Smooth muscle cell (in vitro differentiated cells): ENCODE data around the gene ASXL2. TPM values are rescaled to one million over a fixed set of nuclear protein-coding genes. Genes with fewer than 3 reads are reported as not detected.

ENCODE experiments used
- DNase-seq: peaks from one replicate; lab custom pipeline; 2025; ENCODE audit not compliant: unreplicated experiment; lab: John Stamatoyannopoulos, UW
- H2AFZ ChIP-seq: fragments of 200-600 bp; sonication (generic); 2 replicates; pipeline ENCODE4 v1.6.0; 2016; ENCODE audit warnings: antibody characterized with exemption, low read depth, mild to moderate bottlenecking
- H3F3A ChIP-seq: fragments of 200-600 bp; sonication (generic); 2 replicates; pipeline ENCODE4 v1.6.0; 2017; ENCODE audit warnings: antibody characterized with exemption, low read depth
- H3K27ac ChIP-seq: fragments of 200-600 bp; sonication (generic); 2 replicates; pipeline ENCODE4 v1.5.1; 2016; ENCODE audit warnings: low read depth, mild to moderate bottlenecking
- H3K27me3 ChIP-seq: fragments of 200-600 bp; sonication (generic); 2 replicates; pipeline ENCODE4 v1.6.1; 2016; ENCODE audit warnings: low read depth, mild to moderate bottlenecking
- H3K36me3 ChIP-seq: fragments of 200-600 bp; sonication (generic); 2 replicates; pipeline ENCODE4 v1.5.1; 2016; ENCODE audit warnings: low read depth
- H3K4me1 ChIP-seq: fragments of 200-600 bp; sonication (generic); 2 replicates; pipeline ENCODE4 v1.5.1; 2016; ENCODE audit warnings: low read depth
- H3K4me2 ChIP-seq: fragments of 200-600 bp; sonication (generic); 2 replicates; pipeline ENCODE4 v1.6.0; 2016; ENCODE audit warnings: mild to moderate bottlenecking
- H3K4me3 ChIP-seq: fragments of 200-600 bp; sonication (generic); 2 replicates; pipeline ENCODE4 v1.5.1; 2016; ENCODE audit warnings: mild to moderate bottlenecking
- H3K79me2 ChIP-seq: fragments of 200-600 bp; sonication (generic); 2 replicates; pipeline ENCODE4 v1.6.0; 2016; ENCODE audit warnings: low read depth, mild to moderate bottlenecking
- H3K9ac ChIP-seq: fragments of 200-600 bp; sonication (generic); 2 replicates; pipeline ENCODE4 v1.6.0; 2016; ENCODE audit warnings: low read depth
- H3K9me3 ChIP-seq: fragments of 200-600 bp; sonication (generic); replicated peaks from 2 replicates; pipeline ENCODE4 v1.5.1; 2016; ENCODE audit warnings: low read depth
- H4K20me1 ChIP-seq: fragments of 200-600 bp; sonication (generic); 2 replicates; pipeline ENCODE4 v1.6.0; 2016; ENCODE audit warnings: low read depth
- CTCF ChIP-seq: fragments of 200-600 bp; sonication (generic); IDR thresholded peaks from 2 replicates; pipeline ENCODE4 v1.5.1; 2017; ENCODE audit warnings: borderline replicate concordance, mild to moderate bottlenecking, antibody characterized with exemption; ENCODE audit not compliant: insufficient read depth, poor library complexity, severe bottlenecking
- WGBS: methylation state at CpG from one replicate; pipeline ENCODE4 v1.1.7; 2016; ENCODE audit warnings: low lambda C conversion rate; 5-methylcytosine and 5-hydroxymethylcytosine counted together
- polyA plus RNA-seq: library from polyadenylated mRNA; unstranded; fragments of >200 nt; fragmentation: Nextera tagmentation; extraction: Ambion mirVana; gene quantifications from 2 replicates; pipeline ENCODE4 v1.2.1, GENCODE V29; 2016
- total RNA-seq: library from RNA; depleted of rRNA; stranded (reverse); fragments of >200 nt; gene quantifications from 2 replicates; pipeline ENCODE4 v1.2.3, GENCODE V29; 2014

ASXL2 gene
- total and polyA plus RNA-seq, 2 experiments from 2014 or later, result 4.1 to 13.2 TPM

- Histone ChIP-seq H3K36me3 (no peaks in the 10 kb centered on the region), H2AFZ (no peak overlapping the region), H3K4me2 (no peak overlapping the region), H3F3A (no peaks in the 10 kb centered on the region), H3K9me3 (no peaks in the 10 kb centered on the region), H3K27ac (peak overlapping the region; percentile 28), H3K4me3 (no peak overlapping the region), H3K79me2 (peaks cover 39% of the 10 kb centered on the region), H3K27me3 (no peaks in the 10 kb centered on the region), H3K9ac (no peak overlapping the region), H3K4me1 (no peaks in the 10 kb centered on the region), H4K20me1 (peaks cover 39% of the 10 kb centered on the region)
- DNase-seq, result no peak
- TF ChIP-seq CTCF, result no peak
- WGBS, result 90% methylated on average over 1 of the region's 1 CpG
These were observed 34.2 kb downstream of the ASXL2 start for GRCh38 chr2:25844089-25844488.

GRCh38 chr2:25842155-25842554 is 36.1 kb downstream of the ASXL2 start:
- H3K79me2 ChIP-seq, result peaks cover 27% of the 10 kb centered on the region
- no peaks in the 10 kb centered on the region for H3K27me3 ChIP-seq
- H3K4me3 ChIP-seq, result no peak overlapping the region
- H3K9ac ChIP-seq, result no peak overlapping the region
- no peaks in the 10 kb centered on the region for H3F3A ChIP-seq
- no peak for DNase-seq
- WGBS, result 100% methylated on average over 1 of the region's 1 CpG
- H4K20me1 ChIP-seq, result peaks cover 46% of the 10 kb centered on the region
- no peaks in the 10 kb centered on the region for H3K4me1 ChIP-seq
- TF ChIP-seq CTCF, result no peak
- H3K4me2 ChIP-seq, result no peak overlapping the region
- H3K36me3 ChIP-seq, result no peaks in the 10 kb centered on the region
- H3K27ac ChIP-seq, result no peak overlapping the region
- H3K9me3 ChIP-seq, result no peaks in the 10 kb centered on the region
- no peak overlapping the region for H2AFZ ChIP-seq

- Histone ChIP-seq H3K4me2 (no peak overlapping the region), H3K9me3 (no peaks in the 10 kb centered on the region)
- 91% methylated on average over 2 of the region's 2 CpGs for WGBS
These were observed 40.0 kb downstream of the ASXL2 start for GRCh38 chr2:25838152-25838756.

More at GRCh38 chr2:25838152-25838756, 40.0 kb downstream of the ASXL2 start:
- Histone ChIP-seq H3K27ac (no peak overlapping the region), H2AFZ (no peak overlapping the region), H3K79me2 (peaks cover 22% of the 10 kb centered on the region), H4K20me1 (peaks cover 51% of the 10 kb centered on the region), H3K9ac (no peak overlapping the region), H3K4me3 (no peak overlapping the region), H3K4me1 (no peaks in the 10 kb centered on the region), H3K27me3 (no peaks in the 10 kb centered on the region), H3F3A (no peaks in the 10 kb centered on the region), H3K36me3 (no peaks in the 10 kb centered on the region)
- TF ChIP-seq CTCF, result no peak
- no peak for DNase-seq
